OCI-M1 (cell line): ENCODE measurements around the gene RNF40.
A peak's percentile ranks its signal among the peaks of the same experiment; 100 is the strongest.

Source experiments
- DNase-seq: peaks from one replicate; lab custom pipeline; 2025; lab: John Stamatoyannopoulos, UW

RNF40 gene

GRCh38 chr16:30740364-30741251 is 21.5 kb upstream of the RNF40 start:
- DNase-seq = peak; percentile 46

DNA sequence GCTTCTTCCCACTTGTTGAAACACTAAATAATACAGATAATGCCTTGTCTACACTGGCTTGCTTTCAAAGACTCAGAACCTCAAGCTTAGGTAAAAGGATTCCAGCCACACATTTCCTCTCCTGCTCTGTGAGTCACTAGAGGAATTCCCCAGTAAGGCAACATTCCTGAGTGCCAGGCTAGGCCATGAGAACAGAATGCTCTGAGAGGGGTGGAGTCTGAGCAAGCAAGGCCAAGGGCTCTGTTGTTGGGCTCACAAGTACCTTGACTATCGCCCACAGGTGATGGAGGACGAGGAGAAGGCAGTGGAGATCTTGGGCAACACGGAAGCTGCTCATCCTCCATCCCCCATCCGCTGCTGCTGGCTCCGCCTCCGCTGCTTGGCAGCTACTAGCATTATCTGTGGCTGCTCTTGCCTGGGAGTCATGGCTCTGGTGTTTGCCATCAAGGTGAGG is 20.6 kb upstream of the RNF40 start:
- no peak for DNase-seq

GRCh38 chr16:30743716-30744115 is 18.4 kb upstream of the RNF40 start:
- no peak for DNase-seq

GRCh38 chr16:30744183-30744582 is 17.9 kb upstream of the RNF40 start:
- no peak for DNase-seq

DNA sequence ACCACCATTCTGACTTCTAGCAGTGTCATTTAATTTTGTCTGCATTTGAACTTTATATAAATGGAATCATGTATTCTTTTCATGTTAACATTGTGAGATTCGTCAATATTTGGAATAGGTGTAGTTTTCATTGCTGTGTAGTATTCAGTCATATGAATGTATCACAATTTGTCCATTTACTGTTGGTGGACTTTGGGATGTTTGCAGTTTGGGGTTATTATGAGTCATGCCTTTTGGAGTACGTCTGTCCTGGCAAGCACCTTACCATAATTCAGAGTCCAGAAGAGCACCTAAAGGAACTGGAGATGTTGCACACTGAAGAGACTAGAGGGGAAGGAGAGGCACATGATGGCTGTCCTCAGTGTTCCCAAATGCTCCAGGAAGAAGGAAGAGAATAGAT is 17.0 kb upstream of the RNF40 start:
- DNase-seq = no peak

DNA sequence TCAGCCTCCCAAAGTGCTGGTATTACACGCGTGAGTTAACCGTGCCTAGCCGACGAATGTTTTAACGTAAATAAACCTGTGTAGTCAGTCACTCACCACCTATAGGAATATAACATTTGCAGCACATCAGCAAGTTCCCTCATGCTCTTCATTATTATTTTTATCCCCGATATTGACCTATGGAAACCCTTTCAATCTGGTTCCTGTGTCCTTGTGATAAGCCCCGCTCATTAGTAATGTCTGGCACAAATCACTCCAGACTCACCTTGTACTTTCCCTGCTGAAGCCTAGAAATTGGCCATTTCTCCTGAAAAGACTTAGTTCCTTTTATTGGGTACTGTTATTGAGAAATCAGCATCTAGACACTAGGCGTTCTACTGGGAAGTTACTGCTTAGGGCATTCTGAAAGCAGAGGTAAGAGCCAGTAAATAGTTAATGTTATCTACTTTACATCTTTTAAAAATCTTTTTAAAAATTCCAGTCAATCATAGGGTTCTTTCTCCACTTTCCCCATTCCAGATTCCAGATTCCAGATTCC is 15.4 kb upstream of the RNF40 start:
- DNase-seq = no peak

- DNase-seq = peak; percentile 55
Measured at GRCh38 chr16:30747331-30747730, 14.8 kb upstream of the RNF40 start.

DNA sequence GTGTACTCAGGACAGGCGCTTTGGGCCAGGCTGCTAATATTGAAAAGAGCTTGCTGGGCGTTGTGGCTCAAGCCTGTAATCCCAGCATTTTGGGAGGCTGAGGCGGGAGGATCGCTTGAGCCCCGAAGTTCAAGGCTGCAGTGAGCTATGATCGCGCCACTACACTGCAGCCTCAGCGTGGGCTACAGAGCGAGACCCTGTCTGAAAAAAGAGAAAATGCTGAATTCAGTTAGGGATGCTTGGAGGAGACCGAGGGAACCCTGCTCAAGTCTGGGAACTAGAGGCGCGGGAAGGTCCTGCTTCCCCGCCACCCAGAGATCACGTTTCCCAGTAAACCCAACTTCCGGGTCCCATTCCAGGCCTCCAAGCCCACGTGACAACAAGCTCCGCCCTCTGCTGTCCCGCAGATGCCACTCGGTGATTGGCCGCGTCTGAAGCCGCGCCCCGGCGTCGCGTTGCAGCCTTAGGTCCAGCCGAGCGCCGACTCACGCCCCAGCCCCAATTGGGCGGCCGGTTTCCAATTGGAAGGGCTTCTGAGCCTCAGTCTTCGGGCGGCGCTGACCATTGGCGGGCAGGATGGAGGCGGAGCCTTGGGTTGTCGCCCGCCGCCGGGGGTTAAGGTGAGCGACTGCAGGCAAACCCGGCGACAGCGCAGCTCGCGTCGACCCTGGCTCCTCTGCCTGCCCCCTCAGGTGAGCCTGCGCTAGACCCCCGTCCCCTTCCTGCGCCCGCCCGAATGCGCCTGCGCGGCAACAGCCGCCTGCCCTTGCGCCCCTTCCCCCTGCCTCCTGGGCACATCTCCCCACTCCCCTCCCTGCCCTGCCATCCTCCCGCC is 14.1 kb upstream of the RNF40 start, which contains the start of gene PHKG2:
TSS of gene PHKG2 (plus strand) at position 627 of the 835 bp plus-strand sequence. CDS start 396 bp downstream, outside the sequence.
- peak; percentile 100 for DNase-seq

DNA sequence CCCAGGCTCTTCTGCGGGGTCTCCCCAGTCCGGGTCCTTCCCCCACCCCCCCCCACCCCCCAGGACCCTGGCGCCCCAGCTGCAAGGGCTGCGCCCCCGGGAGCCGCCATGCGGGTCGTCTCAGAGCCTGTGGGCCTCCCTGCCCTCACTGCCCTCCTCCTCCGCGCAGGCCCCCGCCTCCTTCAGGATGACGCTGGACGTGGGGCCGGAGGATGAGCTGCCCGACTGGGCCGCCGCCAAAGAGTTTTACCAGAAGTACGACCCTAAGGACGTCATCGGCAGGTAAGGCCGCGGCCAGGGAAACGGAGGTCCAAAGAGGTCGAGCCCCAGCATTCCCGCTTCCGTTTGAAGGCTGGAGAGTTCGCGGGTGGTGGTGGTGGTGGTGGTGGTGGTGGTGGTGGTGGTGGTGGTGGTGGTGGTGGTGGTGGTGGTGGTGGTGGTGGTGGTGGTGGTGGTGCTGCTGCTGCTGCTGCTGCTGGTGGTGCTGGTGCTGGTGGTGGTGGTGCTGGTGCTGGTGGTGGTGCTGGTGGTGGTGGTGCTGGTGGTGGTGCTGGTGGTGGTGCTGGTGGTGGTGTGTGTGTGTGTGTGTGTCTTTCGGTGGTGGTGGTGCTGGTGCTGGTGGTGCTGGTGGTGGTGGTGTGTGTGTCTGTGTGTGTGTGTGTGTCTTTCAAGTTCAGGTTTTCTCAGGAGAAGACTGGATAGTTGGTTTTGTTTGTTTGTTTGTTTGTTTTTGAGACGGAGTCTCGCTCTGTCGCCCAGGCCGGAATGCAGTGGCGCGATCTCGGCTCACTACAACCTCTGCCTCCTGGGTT is 13.3 kb upstream of the RNF40 start:
- DNase-seq = peak; percentile 44

DNA sequence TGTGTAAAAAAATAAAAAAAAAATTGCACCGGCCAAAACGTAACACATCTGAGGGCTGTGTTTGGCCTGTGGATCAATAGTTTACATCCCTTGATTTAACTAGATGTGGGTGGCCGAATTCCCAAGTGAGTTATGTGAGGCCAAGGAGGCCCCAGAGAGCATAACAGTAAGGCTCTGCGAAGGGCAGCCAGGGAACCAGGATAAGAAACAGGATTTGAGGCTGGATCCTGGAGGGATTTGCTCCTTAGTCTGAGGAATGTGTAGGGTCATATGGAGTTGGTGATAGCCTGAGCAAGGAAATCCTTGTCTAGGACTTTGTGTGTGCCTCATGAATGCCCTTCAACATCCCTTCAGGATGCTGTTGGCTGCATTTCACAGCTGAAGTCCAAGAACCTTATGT is 11.9 kb upstream of the RNF40 start:
- DNase-seq = no peak

DNA sequence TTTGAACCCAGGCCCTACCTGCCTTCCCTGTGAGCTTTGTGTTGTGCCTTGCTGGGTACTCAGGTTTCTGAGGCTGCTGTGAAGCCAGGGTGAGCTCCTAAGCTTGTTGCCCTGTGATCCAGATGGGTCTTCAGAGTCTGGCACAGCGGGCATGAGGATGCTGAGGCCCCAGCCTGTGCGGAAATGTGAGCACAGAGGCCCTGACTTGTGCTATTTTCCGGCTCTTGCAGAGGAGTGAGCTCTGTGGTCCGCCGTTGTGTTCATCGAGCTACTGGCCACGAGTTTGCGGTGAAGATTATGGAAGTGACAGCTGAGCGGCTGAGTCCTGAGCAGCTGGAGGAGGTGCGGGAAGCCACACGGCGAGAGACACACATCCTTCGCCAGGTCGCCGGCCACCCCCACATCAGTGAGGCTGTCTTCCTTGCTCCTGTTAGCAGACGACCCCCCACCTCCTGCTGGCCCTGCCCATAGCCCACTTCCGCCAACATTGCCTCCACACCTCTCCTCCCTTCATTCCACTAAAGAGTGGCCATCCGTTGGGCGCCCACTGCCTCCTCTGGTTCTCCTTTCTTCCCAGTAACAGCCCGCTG is 11.2 kb upstream of the RNF40 start:
- no peak for DNase-seq

GRCh38 chr16:30753596-30753995 is 8.5 kb upstream of the RNF40 start:
- DNase-seq = no peak

- no peak for DNase-seq
Measured at GRCh38 chr16:30755955-30756780, 6.0 kb upstream of the RNF40 start.

DNA sequence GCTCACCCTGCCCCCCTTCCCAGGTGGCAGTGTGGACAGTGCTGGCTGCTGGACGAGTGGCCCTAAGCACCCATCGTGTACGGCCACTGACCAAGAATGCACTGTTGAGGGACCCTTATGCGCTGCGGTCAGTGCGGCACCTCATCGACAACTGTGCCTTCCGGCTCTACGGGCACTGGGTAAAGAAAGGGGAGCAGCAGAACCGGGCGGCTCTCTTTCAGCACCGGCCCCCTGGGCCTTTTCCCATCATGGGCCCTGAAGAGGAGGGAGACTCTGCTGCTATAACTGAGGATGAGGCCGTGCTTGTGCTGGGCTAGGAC is 5.4 kb upstream of the RNF40 start:
- DNase-seq = no peak

DNA sequence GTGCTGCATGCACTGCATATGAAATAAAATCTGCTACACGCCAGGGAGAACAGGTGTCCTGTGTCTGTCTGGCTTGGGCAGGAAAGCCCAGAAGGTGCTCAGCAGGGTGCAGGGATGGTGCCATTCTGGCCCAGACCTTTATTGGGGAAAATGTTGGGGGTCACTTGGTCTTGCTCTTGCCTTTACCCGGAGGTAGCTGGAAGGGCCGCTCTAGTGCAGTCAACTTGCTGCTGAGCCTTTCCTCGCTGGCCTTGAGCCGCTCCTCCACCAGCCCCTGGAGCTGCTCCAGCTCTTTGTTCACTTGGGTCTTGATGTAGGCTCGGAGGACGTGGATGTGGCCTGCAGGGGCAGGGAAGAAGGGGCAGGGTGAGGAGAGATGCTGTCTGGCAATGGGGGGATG is 4.8 kb upstream of the RNF40 start:
- no peak for DNase-seq

GRCh38 chr16:30758988-30759491 is 3.1 kb upstream of the RNF40 start:
- DNase-seq = peak; percentile 75

GRCh38 chr16:30760001-30760559 is 2.0 kb upstream of the RNF40 start:
- DNase-seq = no peak

- no peak for DNase-seq
Measured at GRCh38 chr16:30760577-30761426, 1.3 kb upstream of the RNF40 start.

- peak; percentile 67 for DNase-seq
Measured at GRCh38 chr16:30761427-30761927, 645 bp upstream of the RNF40 start.
